Activated CD8-positive, alpha-beta T cell treated with anti-CD3 and anti-CD28 coated beads, Interleukin-2, amount 10 ng/mL, durations not matched to agents 7 days and 5 days (primary cell): ENCODE results near the gene SRMS. TPM values are rescaled to one million over a fixed set of nuclear protein-coding genes. Genes with fewer than 3 reads are reported as not detected.

Source experiments
- ATAC-seq: fragments of 150-1000 bp; cut with Tn5 transposase; one replicate; pipeline ENCODE4 v1.10.0; 2021; ENCODE audit warnings: moderate library complexity
- CTCF ChIA-PET: fragments of 350-600 bp; sonication (Branson Sonifier 250); formaldehyde crosslinking; loops from one replicate; lab custom pipeline; 2021; ENCODE audit warnings: antibody characterized with exemption; lab: Charles Lee
- POLR2A ChIA-PET: fragments of 350-600 bp; sonication (Branson Sonifier 250); formaldehyde crosslinking; loops from one replicate; lab custom pipeline; 2021; ENCODE audit warnings: antibody characterized with exemption; lab: Charles Lee
- DNase-seq: peaks from one replicate; pipeline ENCODE4 v3.0.0-alpha.2; 2020
- H3K27ac Mint-ChIP-seq: one replicate; pipeline ENCODE4 v1.8.0; 2021; ENCODE audit warnings: mild to moderate bottlenecking, mixed read lengths
- H3K27me3 Mint-ChIP-seq: one replicate; pipeline ENCODE4 v1.8.0; 2021; ENCODE audit warnings: low read depth, mixed read lengths
- H3K36me3 Mint-ChIP-seq: one replicate; pipeline ENCODE4 v1.8.0; 2021; ENCODE audit warnings: low read depth, mixed read lengths
- H3K4me1 Mint-ChIP-seq: one replicate; pipeline ENCODE4 v1.8.0; 2021; ENCODE audit warnings: low read depth, mixed read lengths
- H3K4me3 Mint-ChIP-seq: one replicate; pipeline ENCODE4 v1.8.0; 2021; ENCODE audit warnings: mild to moderate bottlenecking, mixed read lengths
- H3K9me3 Mint-ChIP-seq: one replicate; pipeline ENCODE4 v1.8.0; 2022; ENCODE audit warnings: mixed read lengths; ENCODE audit not compliant: insufficient read depth
- total RNA-seq, 2 experiments: library from RNA; stranded (reverse); gene quantifications; one replicate each; pipeline ENCODE4 v1.2.3, GENCODE V29; 2021

The SRMS gene
- total RNA-seq, 2 experiments from 2014 or later = not detected

GRCh38 chr20:63493563-63494020 is 54.0 kb downstream of the SRMS start:
- H3K27ac Mint-ChIP-seq = no peak overlapping the region
- CTCF ChIA-PET = no interaction called here
- no peaks in the 10 kb centered on the region for H3K36me3 Mint-ChIP-seq
- no peaks in the 10 kb centered on the region for H3K9me3 Mint-ChIP-seq
- no peak overlapping the region for H3K4me3 Mint-ChIP-seq
- ATAC-seq (no peak), DNase-seq (no peak)
- H3K27me3 Mint-ChIP-seq = peaks cover 17% of the 10 kb centered on the region
- POLR2A ChIA-PET = no interaction called here
- peaks cover 8% of the 10 kb centered on the region for H3K4me1 Mint-ChIP-seq

GRCh38 chr20:63492982-63493381 is 54.6 kb downstream of the SRMS start:
- Mint-ChIP-seq H3K36me3 (no peaks in the 10 kb centered on the region), H3K27ac (no peak overlapping the region), H3K9me3 (no peaks in the 10 kb centered on the region), H3K27me3 (peaks cover 17% of the 10 kb centered on the region), H3K4me1 (peaks cover 8% of the 10 kb centered on the region), H3K4me3 (no peak overlapping the region)
- CTCF ChIA-PET = no interaction called here
- POLR2A ChIA-PET = no interaction called here
- DNase-seq = no peak
- no peak for ATAC-seq

GRCh38 chr20:63492518-63492917 is 55.0 kb downstream of the SRMS start:
- ChIA-PET CTCF (no interaction called here), POLR2A (no interaction called here)
- Mint-ChIP-seq H3K27me3 (peaks cover 14% of the 10 kb centered on the region), H3K4me3 (no peak overlapping the region), H3K9me3 (no peaks in the 10 kb centered on the region), H3K27ac (no peak overlapping the region), H3K4me1 (peaks cover 8% of the 10 kb centered on the region), H3K36me3 (no peaks in the 10 kb centered on the region)
- no peak for DNase-seq
- ATAC-seq = no peak

- Mint-ChIP-seq H3K36me3 (no peaks in the 10 kb centered on the region), H3K27me3 (peaks cover 8% of the 10 kb centered on the region), H3K4me3 (no peak overlapping the region), H3K27ac (no peak overlapping the region), H3K9me3 (no peaks in the 10 kb centered on the region), H3K4me1 (peaks cover 5% of the 10 kb centered on the region)
- DNase-seq (no peak), ATAC-seq (no peak)
- CTCF ChIA-PET = no interaction called here
- POLR2A ChIA-PET = no interaction called here
These were observed 55.8 kb downstream of the SRMS start for GRCh38 chr20:63491635-63492230.

GRCh38 chr20:63491078-63491477 is 56.5 kb downstream of the SRMS start:
- Mint-ChIP-seq H3K36me3 (no peaks in the 10 kb centered on the region), H3K9me3 (no peaks in the 10 kb centered on the region), H3K27me3 (peaks cover 8% of the 10 kb centered on the region), H3K4me1 (no peaks in the 10 kb centered on the region), H3K4me3 (no peak overlapping the region), H3K27ac (no peak overlapping the region)
- no peak for DNase-seq
- no peak for ATAC-seq
- CTCF ChIA-PET = no interaction called here
- POLR2A ChIA-PET = no interaction called here

Other genes starting within 250 kb of the SRMS start
- not detected for gene CHRNA4, start 186.4 kb downstream of the SRMS start, total RNA-seq
- gene KCNQ2, start 75.1 kb downstream of the SRMS start, total RNA-seq = not detected
- not detected for gene EEF1A2, start 48.7 kb downstream of the SRMS start, total RNA-seq
- gene PPDPF, start 27.0 kb downstream of the SRMS start, total RNA-seq = 100 to 1,000 TPM; 292 to 296 TPM
- under 1 TPM in 1 of 2 experiments, not detected in 1; 0.34 TPM for gene PTK6, start 10.4 kb downstream of the SRMS start, total RNA-seq
- under 1 TPM; 0.26 to 0.29 TPM for gene FNDC11, start 6.4 kb upstream of the SRMS start, total RNA-seq
- gene HELZ2, start 26.5 kb upstream of the SRMS start, total RNA-seq = 100 to 1,000 TPM in 1 of 2 experiments, 10 to 100 TPM in 1; 99.1 to 102 TPM
- gene GMEB2, start 79.4 kb upstream of the SRMS start, total RNA-seq = 10 to 100 TPM; 16.2 TPM
- gene STMN3, start 105.7 kb upstream of the SRMS start, total RNA-seq = 10 to 100 TPM; 13.1 to 13.3 TPM
- 10 to 100 TPM; 49.8 to 54.3 TPM for gene RTEL1, start 110.6 kb upstream of the SRMS start, total RNA-seq
- not detected for gene TNFRSF6B, start 148.9 kb upstream of the SRMS start, total RNA-seq
- gene ARFRP1, start 160.2 kb upstream of the SRMS start, total RNA-seq = 10 to 100 TPM; 55.2 to 57.6 TPM
- gene ZGPAT, start 160.3 kb upstream of the SRMS start, total RNA-seq = 10 to 100 TPM; 38.6 to 43.5 TPM
- gene LIME1, start 188.9 kb upstream of the SRMS start, total RNA-seq = 100 to 1,000 TPM; 163 to 165 TPM
- 10 to 100 TPM; 97.2 TPM for gene SLC2A4RG, start 192.0 kb upstream of the SRMS start, total RNA-seq